Activated T-helper 17 cell treated with anti-CD3 and anti-CD28 coated beads, Interleukin-2, amount 50 U/mL, for 72 hours (primary cell): ENCODE data around the gene RC3H1. TPM values are rescaled to one million over a fixed set of nuclear protein-coding genes. Genes with fewer than 3 reads are reported as not detected.

Experiments
- ATAC-seq: fragments of 150-1000 bp; cut with Tn5 transposase; replicated peaks from 2 replicates; pipeline ENCODE4 v1.10.0; 2021; ENCODE audit warnings: mild to moderate bottlenecking, moderate library complexity
- H3K27ac Mint-ChIP-seq: one replicate; pipeline ENCODE4 v1.8.0; 2022; ENCODE audit warnings: mixed read lengths
- H3K27me3 Mint-ChIP-seq: one replicate; pipeline ENCODE4 v1.8.0; 2022; ENCODE audit warnings: mixed read lengths
- H3K36me3 Mint-ChIP-seq: one replicate; pipeline ENCODE4 v1.8.0; 2022; ENCODE audit warnings: low read depth, mild to moderate bottlenecking, mixed read lengths
- H3K4me1 Mint-ChIP-seq: one replicate; pipeline ENCODE4 v1.8.0; 2022; ENCODE audit warnings: mixed read lengths
- H3K4me3 Mint-ChIP-seq: one replicate; pipeline ENCODE4 v1.8.0; 2022; ENCODE audit warnings: mild to moderate bottlenecking, mixed read lengths
- H3K9me3 Mint-ChIP-seq: one replicate; pipeline ENCODE4 v1.8.0; 2022; ENCODE audit warnings: mixed read lengths
- total RNA-seq, 2 donors: library from RNA; stranded (reverse); gene quantifications; one replicate each; pipeline ENCODE4 v1.2.3, GENCODE V29; 2022

Gene RC3H1
- total RNA-seq, 2 donors from 2014 or later = 25.4 to 38.5 TPM

DNA sequence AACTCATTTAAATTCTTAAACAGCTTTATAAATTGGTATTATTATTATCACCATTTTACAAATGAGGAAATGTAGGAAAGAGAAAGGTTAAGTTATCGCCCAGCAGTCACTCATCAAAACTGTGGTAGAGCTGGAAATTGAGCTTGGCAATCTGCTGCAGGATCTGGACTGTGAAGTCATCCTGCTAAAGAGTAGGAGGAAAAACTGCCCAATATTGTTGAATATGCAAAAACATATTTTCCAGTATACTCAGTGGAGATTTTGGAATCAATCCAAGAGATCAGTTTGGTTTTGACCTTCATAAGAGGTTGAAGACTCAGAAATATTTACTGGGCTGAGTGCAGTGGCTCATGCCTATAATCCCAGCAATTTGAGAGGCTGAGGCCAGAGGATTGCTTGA is 16.9 kb upstream of the RC3H1 start:
- H3K4me3 Mint-ChIP-seq = no peak overlapping the region
- H3K9me3 Mint-ChIP-seq = no peaks in the 10 kb centered on the region
- H3K27me3 Mint-ChIP-seq = peaks cover 4% of the 10 kb centered on the region
- H3K4me1 Mint-ChIP-seq = no peaks in the 10 kb centered on the region
- H3K36me3 Mint-ChIP-seq = no peaks in the 10 kb centered on the region
- no peak overlapping the region for H3K27ac Mint-ChIP-seq
- no peak for ATAC-seq

DNA sequence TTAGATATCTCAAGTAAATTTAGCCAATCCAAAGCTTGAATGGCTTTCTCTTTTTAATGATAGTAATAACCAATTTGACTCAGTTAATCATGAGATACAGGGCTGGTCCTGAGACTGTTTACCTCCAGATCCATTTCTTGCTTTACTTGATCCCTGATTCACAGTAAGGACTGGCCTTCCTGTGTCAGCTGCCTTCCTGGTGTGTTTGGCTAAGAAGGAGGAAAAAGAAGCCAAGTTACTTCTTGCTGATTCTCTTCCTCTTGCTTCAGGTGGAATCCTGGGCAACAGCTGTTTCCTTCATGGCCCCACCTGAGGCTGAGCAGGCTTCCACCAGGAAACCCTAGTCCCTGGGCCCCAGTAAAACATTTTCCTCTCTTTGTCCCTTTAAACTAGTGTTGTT is 14.6 kb upstream of the RC3H1 start:
- Mint-ChIP-seq H3K27me3 (peaks cover 4% of the 10 kb centered on the region), H3K27ac (no peak overlapping the region), H3K9me3 (no peaks in the 10 kb centered on the region), H3K4me3 (no peak overlapping the region), H3K36me3 (no peaks in the 10 kb centered on the region), H3K4me1 (no peaks in the 10 kb centered on the region)
- ATAC-seq = no peak

DNA sequence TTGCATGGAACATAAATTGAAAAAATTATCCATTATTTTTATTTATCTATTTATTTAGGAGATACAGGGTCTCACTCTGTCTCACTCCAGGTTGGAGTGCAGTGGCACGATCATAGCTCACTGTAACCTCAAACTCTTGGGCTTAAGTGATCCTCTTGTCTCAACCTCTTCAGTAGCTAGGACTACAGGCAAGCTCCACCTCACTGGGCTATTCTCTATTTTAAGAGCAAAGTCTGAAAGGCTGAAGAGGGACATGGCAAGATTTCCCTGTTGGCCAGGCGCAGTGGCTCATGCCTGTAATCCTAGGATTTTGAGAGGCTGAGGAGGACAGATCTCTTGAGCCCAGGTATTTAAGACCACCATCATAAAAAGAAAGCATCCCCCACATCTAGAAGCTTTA is 14.0 kb upstream of the RC3H1 start:
- Mint-ChIP-seq H3K4me3 (no peak overlapping the region), H3K9me3 (no peaks in the 10 kb centered on the region), H3K36me3 (no peaks in the 10 kb centered on the region), H3K27me3 (peaks cover 4% of the 10 kb centered on the region), H3K4me1 (no peaks in the 10 kb centered on the region), H3K27ac (no peak overlapping the region)
- no peak for ATAC-seq

DNA sequence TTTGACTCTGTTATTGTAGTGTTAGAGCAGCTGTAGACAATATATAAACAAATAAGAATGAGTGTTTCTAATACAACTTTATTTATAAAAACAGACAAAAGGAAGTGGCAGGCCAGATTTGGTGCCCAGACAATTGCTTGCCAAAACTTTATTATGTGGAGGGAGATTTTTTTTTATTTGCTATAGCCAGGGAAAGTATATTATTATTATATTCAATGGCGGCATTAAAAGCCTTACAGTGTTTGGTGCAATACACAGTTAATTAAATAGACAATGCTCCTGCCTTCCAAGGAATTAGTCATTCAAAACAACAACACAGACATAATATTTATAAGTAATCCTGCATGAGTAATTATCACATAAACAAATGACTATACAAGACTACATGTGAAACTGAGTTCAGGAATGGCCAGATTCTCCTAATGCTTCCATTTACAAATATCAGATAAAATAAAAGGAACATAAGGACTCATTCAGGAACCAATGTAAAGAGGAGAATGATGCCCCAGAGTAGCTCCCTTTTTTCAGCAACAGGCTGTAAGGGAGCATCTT is 10.6 kb upstream of the RC3H1 start:
- peaks cover 4% of the 10 kb centered on the region for H3K27me3 Mint-ChIP-seq
- no peak overlapping the region for H3K27ac Mint-ChIP-seq
- H3K4me1 Mint-ChIP-seq = no peaks in the 10 kb centered on the region
- H3K36me3 Mint-ChIP-seq = no peaks in the 10 kb centered on the region
- H3K9me3 Mint-ChIP-seq = no peaks in the 10 kb centered on the region
- ATAC-seq = no peak
- no peak overlapping the region for H3K4me3 Mint-ChIP-seq

DNA sequence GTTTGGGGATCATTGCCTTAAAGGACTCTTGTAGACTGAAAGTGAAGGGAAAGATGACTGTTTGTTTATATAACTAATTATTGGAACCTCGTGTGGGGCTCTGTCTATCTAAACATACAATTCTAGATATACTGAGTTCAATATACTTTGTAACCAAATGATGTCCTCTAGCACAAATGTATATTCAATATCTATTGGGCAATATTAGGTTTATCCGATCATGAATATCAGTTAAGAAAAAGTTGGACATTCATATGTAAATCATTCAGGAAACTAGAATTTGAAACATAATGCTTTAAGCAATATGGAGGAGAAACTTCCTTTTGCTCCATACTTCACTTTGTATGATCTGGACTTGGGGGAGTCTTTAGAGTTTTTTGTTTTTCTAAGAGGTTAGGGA is 8.9 kb upstream of the RC3H1 start:
- Mint-ChIP-seq H3K9me3 (no peaks in the 10 kb centered on the region), H3K27me3 (peaks cover 4% of the 10 kb centered on the region), H3K36me3 (no peaks in the 10 kb centered on the region), H3K4me1 (no peaks in the 10 kb centered on the region), H3K4me3 (no peak overlapping the region), H3K27ac (no peak overlapping the region)
- ATAC-seq = no peak

DNA sequence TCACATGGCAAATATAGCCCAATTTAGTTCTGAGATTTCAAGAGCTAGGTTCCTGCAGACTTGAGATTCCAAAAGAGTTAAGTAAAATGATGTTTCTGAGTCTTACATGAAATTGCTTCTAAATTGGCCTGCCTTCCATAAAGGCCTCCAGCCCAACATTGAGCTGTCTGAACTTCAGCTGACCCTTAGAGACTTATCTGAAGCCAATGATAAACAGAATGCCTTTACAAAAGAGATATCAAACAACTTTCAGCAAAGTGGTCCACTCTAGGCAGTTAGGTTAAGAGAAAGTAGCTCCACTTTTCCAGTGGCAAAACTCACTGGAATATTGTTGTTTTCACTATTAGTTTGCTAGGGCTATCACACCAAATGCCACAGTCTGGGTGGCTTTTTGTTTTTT is 6.3 kb upstream of the RC3H1 start:
- Mint-ChIP-seq H3K4me3 (no peak overlapping the region), H3K36me3 (no peaks in the 10 kb centered on the region), H3K4me1 (peaks cover 2% of the 10 kb centered on the region), H3K27me3 (no peaks in the 10 kb centered on the region), H3K9me3 (no peaks in the 10 kb centered on the region), H3K27ac (no peak overlapping the region)
- no peak for ATAC-seq

DNA sequence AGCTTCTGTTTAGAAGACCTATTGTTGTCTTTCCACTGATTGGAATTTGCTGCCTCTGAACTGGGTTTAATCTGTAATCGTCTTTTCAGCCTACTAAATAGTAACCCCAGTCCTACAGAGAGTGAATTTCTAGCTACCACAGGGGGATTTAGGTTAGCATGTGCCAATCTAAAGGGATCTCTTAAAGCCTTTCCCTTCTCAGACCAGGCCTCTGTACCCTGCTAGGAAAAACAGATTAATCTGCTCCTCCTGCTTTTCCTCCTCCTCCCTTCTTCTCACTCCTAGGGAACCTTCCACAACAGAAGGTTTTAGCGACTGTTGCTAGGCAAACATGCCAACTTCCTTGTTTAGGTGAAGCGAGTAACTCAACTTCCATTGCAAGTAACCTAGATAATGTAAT is 1.3 kb upstream of the RC3H1 start:
- Mint-ChIP-seq H3K27ac (peak overlapping the region; percentile 95), H3K4me3 (peak overlapping the region; percentile 99)
- no peak for ATAC-seq

DNA sequence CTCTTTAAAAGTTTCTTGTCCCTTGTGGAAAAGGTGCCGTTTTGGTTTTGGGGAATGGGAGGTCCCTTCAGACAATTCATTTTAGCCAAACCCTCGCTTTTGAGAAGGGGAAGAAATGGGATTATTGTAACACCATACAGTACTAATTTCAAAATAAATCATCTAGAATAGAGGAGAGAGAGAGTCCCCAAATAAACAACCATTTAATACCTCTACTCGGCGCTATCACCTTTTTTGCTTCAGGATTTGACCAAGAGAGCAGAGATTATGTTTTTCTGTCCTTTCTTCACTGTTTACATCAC is 770 bp upstream of the RC3H1 start:
- peaks cover 19% of the 10 kb centered on the region for H3K4me1 Mint-ChIP-seq
- peak overlapping the region; percentile 99 for H3K4me3 Mint-ChIP-seq
- no peak for ATAC-seq
- H3K9me3 Mint-ChIP-seq = no peaks in the 10 kb centered on the region
- H3K27me3 Mint-ChIP-seq = no peaks in the 10 kb centered on the region
- peak overlapping the region; percentile 95 for H3K27ac Mint-ChIP-seq
- H3K36me3 Mint-ChIP-seq = peaks cover 33% of the 10 kb centered on the region

More for the DNA sequence above, 1.3 kb upstream of the RC3H1 start:
- Mint-ChIP-seq H3K27me3 (no peaks in the 10 kb centered on the region), H3K4me1 (peaks cover 19% of the 10 kb centered on the region), H3K36me3 (peaks cover 32% of the 10 kb centered on the region), H3K9me3 (no peaks in the 10 kb centered on the region)

DNA sequence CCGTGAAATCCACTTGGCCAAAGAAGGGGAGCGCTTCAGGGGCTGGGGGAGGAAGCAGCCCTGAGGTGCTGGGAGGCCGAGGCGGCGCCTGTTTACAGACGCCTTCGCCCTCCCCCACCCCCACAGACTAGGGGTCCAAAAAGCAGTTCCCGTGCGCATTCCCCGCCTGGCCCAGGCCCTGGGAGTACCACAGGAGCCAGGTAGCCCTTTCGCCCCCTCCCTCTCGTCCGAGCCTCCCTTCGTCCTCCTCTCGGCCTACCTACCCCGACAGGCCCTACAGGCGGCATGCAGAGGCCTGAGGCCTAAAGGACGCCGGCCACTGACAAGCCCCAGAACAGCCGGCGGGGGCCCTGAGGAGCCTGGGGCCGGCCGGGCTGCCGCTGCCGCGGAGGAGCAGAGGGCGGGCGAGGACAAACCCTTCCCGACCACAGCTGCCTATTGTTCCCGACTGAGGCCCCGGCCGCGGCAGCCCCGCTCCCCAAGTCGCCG is 522 bp downstream of the RC3H1 start:
- Mint-ChIP-seq H3K36me3 (peaks cover 37% of the 10 kb centered on the region), H3K4me3 (peak overlapping the region; percentile 99), H3K4me1 (peaks cover 19% of the 10 kb centered on the region), H3K9me3 (no peaks in the 10 kb centered on the region), H3K27me3 (no peaks in the 10 kb centered on the region), H3K27ac (peak overlapping the region; percentile 95)
- peak; percentile 48 for ATAC-seq

DNA sequence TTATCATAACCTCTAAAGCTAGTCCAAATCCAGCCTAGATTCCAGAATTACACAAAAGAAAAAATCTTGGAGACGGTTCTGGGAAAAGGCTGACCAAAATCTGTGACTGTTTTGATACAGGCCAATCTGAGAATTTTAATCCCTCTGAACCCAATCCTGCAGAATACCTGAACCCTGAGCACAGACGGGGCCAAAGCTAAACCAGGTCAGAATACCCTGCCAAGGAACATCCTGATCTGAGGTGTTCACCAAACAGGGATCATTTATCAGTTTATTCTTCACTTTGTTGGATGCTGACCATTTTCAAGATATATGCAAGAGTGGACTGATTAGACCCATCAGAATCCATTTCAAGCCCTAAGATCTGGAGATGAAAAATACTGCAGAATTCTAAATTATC is 3.6 kb downstream of the RC3H1 start:
- H3K27ac Mint-ChIP-seq = no peak overlapping the region
- H3K4me3 Mint-ChIP-seq = peak overlapping the region; percentile 99
- no peaks in the 10 kb centered on the region for H3K27me3 Mint-ChIP-seq
- ATAC-seq = no peak
- H3K9me3 Mint-ChIP-seq = no peaks in the 10 kb centered on the region
- H3K4me1 Mint-ChIP-seq = peaks cover 24% of the 10 kb centered on the region
- peaks cover 38% of the 10 kb centered on the region for H3K36me3 Mint-ChIP-seq

DNA sequence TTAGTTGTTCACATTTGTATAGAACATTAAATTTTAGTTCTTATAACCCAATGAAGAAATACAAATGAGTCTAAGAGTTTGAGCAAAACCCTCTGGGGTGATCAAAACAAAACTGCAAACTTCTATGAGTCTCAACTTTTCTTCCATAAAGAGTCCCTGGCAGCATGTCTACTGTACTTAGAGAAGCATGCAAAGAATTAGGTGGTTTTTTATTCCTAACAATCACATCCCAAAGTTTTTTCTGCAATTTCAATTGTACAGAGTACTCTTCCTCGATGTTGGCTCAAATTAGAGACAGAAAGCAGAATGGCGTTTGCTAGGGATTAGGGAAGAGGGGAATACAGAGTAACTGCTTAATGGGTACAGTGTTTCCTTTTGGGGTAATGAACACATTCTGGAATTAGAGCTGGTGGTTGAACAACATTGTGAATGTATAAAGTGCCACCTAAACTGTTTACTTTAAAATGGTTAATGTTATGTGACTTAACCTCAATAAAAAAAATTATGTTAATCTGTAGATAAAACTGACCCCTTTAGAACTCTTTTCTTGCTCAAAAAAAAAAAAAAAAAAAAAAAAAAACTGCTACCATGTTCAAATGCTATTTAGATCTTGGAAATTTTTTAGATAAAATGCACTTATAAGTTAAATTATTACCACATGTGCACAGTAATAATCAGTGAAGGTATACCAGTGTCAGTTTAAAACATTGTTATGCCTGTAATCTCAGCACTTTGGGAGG is 4.8 kb downstream of the RC3H1 start:
- H3K4me1 Mint-ChIP-seq = peaks cover 21% of the 10 kb centered on the region
- H3K27me3 Mint-ChIP-seq = no peaks in the 10 kb centered on the region
- ATAC-seq = no peak
- no peak overlapping the region for H3K4me3 Mint-ChIP-seq
- no peaks in the 10 kb centered on the region for H3K9me3 Mint-ChIP-seq
- no peak overlapping the region for H3K27ac Mint-ChIP-seq
- peaks cover 38% of the 10 kb centered on the region for H3K36me3 Mint-ChIP-seq

DNA sequence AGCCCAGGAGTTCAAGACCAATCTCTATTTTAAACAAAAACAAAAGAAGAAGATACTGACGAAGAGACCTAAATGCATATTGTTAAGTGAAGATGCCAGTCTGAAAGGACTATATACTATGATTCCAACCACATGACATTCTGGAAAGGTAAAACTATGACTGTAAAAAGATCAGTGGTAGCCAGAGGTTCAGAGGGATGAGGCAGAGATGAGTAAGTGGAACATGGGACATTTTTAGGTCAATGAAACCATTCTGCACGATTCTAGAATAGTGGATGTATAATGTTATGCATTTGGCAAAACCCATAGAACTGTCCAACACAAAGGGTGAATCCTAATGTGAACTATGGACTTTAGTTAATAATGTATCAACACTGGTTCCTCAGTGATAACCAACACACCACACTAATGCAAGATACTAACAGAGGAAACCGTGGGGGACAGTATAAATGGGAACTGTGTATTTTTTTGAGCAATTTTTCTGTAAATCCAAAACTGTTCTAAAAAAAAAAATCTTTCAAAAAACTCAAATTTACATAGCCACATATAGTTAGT is 8.2 kb downstream of the RC3H1 start:
- H3K9me3 Mint-ChIP-seq = no peaks in the 10 kb centered on the region
- H3K36me3 Mint-ChIP-seq = peaks cover 33% of the 10 kb centered on the region
- peak; percentile 98 for ATAC-seq
- peaks cover 24% of the 10 kb centered on the region for H3K4me1 Mint-ChIP-seq
- peak overlapping the region; percentile 44 for H3K4me3 Mint-ChIP-seq
- peak overlapping the region; percentile 28 for H3K27ac Mint-ChIP-seq
- no peaks in the 10 kb centered on the region for H3K27me3 Mint-ChIP-seq

DNA sequence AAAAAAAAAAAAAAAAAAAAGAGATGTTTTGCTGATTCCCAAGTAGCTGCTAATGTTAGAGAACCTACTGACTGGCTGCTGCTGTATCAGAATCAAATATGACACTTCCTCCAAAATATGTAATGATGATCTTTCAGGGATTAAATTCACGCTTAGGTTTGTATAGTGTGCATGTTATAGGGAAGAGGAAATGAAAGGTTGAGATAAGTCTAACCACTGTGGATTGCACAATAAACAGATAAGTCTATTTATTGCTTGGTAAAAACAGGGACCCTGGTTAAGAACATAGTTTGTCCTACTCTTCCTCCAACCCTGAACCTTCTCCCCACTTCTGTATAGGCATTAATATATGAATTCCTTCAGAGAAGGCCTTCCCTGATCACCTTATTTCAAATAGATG is 13.2 kb downstream of the RC3H1 start:
- H3K27ac Mint-ChIP-seq = no peak overlapping the region
- no peaks in the 10 kb centered on the region for H3K27me3 Mint-ChIP-seq
- ATAC-seq = no peak
- peaks cover 46% of the 10 kb centered on the region for H3K36me3 Mint-ChIP-seq
- H3K4me1 Mint-ChIP-seq = peaks cover 39% of the 10 kb centered on the region
- no peak overlapping the region for H3K4me3 Mint-ChIP-seq
- H3K9me3 Mint-ChIP-seq = no peaks in the 10 kb centered on the region

DNA sequence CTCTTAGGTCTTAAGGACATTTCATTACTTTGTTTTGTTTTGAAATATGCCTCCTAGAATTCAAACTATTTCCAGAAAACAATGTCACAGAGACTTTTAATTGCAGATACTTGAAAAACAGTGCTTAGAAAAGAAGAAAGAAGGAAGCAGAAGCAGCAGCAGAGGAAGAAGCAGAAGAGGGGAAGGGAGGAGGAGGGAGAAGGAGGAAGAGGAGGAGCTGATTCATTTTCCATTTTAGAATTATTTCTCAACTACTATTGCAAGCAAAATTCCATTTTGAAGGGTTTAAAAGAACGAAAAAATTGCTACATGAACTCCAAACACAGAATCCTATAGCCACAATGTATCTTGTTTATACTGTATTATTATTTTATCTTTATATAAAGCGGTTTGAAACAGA is 13.9 kb downstream of the RC3H1 start:
- Mint-ChIP-seq H3K4me1 (peaks cover 34% of the 10 kb centered on the region), H3K36me3 (peaks cover 46% of the 10 kb centered on the region), H3K4me3 (no peak overlapping the region), H3K9me3 (no peaks in the 10 kb centered on the region), H3K27me3 (no peaks in the 10 kb centered on the region), H3K27ac (no peak overlapping the region)
- ATAC-seq = no peak

DNA sequence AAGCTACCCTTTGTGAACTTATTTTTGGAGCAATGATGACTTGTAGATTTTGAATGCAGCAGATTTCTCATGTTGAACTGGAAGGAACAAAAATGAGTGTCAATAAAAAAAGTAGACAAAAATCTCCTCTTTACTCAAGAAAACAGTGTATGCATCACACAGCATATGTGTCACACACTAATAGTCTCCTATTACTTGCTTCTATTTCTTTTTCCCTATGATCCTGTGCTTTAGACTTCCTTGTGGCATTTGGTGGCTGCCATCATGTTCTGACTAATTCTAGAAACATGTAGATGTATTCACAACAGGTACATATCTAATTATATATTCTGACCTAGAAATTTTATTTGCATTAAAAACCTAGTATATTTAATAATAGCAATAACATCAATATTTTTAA is 14.3 kb downstream of the RC3H1 start:
- Mint-ChIP-seq H3K27ac (no peak overlapping the region), H3K4me3 (no peak overlapping the region), H3K9me3 (no peaks in the 10 kb centered on the region), H3K36me3 (peaks cover 46% of the 10 kb centered on the region), H3K27me3 (no peaks in the 10 kb centered on the region), H3K4me1 (peaks cover 31% of the 10 kb centered on the region)
- ATAC-seq = no peak
